H1 (cell line): ENCODE data around the gene PKP1. TPM values are rescaled to one million over a fixed set of nuclear protein-coding genes. Genes with fewer than 3 reads are reported as not detected.
"Not testable (repeated sequence)": the region's sequence is repeated elsewhere in the genome, so short reads cannot be mapped to it uniquely, and the experiment has no call there.

Experiments used
- CTCF ChIA-PET: fragments of 300-600 bp; sonication (Branson Sonifier 250); formaldehyde crosslinking; loops from one replicate; lab custom pipeline; 2021; ENCODE audit not compliant: partially characterized antibody; lab: Charles Lee
- POLR2A ChIA-PET: fragments of 300-600 bp; sonication (Branson Sonifier 250); formaldehyde crosslinking; loops from one replicate; lab custom pipeline; 2021; ENCODE audit warnings: inconsistent platforms; ENCODE audit not compliant: partially characterized antibody; lab: Charles Lee
- DNase-seq, 2 experiments: peaks; one replicate each; pipeline versions ENCODE4 v3.0.0 to v3.0.0-alpha.2; 2010 to 2022; ENCODE audit warnings: low spot score in 2 of 2, low read depth in 1 of 2, mixed read lengths in 1 of 2
- FAIRE-seq: peaks from 2 replicates; lab custom pipeline; 2011; peaks lifted over from hg19 to GRCh38; lab: Jason Lieb, UNC
- H2AFZ ChIP-seq: 2 replicates; pipeline ENCODE4 v1.8.1; 2012; ENCODE audit warnings: low read length, inconsistent platforms
- H2AK5ac ChIP-seq: 2 replicates; pipeline ENCODE4 v1.6.1; 2013; ENCODE audit warnings: low read depth, low read length
- H2BK120ac ChIP-seq: replicated peaks from 2 replicates; pipeline ENCODE3; 2013; ENCODE audit warnings: low read depth, low read length, inconsistent platforms
- H2BK12ac ChIP-seq: 2 replicates; pipeline ENCODE4 v1.6.1; 2013; ENCODE audit warnings: low read depth, low read length
- H2BK15ac ChIP-seq: 2 replicates; pipeline ENCODE4 v1.6.1; 2013; ENCODE audit warnings: low read length
- H2BK20ac ChIP-seq: 2 replicates; pipeline ENCODE4 v1.6.1; 2013; ENCODE audit warnings: low read length
- H2BK5ac ChIP-seq: 2 replicates; pipeline ENCODE4 v1.6.1; 2013; ENCODE audit warnings: low read depth, low read length
- H3K14ac ChIP-seq: 2 replicates; pipeline ENCODE4 v1.6.1; 2013; ENCODE audit warnings: inconsistent platforms; ENCODE audit not compliant: insufficient read length
- H3K18ac ChIP-seq: 2 replicates; pipeline ENCODE4 v1.6.1; 2013; ENCODE audit warnings: low read length; ENCODE audit errors: extremely low read depth
- H3K23ac ChIP-seq: 2 replicates; pipeline ENCODE4 v1.6.1; 2013; ENCODE audit warnings: inconsistent platforms; ENCODE audit not compliant: insufficient read length
- H3K23me2 ChIP-seq: 2 replicates; pipeline ENCODE4 v1.6.1; 2013; ENCODE audit warnings: low read depth, low read length
- H3K27ac ChIP-seq: 2 replicates; pipeline ENCODE4 v1.6.1; 2011; ENCODE audit warnings: low read depth, low read length, inconsistent platforms
- H3K27me3 ChIP-seq, 4 experiments: replicated peaks in 1 of 4; 1 replicate in 1 of 4; 2 replicates in 3 of 4; pipeline versions ENCODE4 v1.6.1 to v1.8.1; 2011 to 2013; ENCODE audit warnings: low read length in 3 of 4, mild to moderate bottlenecking in 3 of 4, inconsistent platforms in 2 of 4, mixed read lengths in 2 of 4, moderate library complexity in 1 of 4; ENCODE audit not compliant: control insufficient read depth in 3 of 4, insufficient read depth in 3 of 4; ENCODE audit errors: extremely low read depth in 1 of 4
- H3K36me3 ChIP-seq, 4 experiments: 2 replicates each; pipeline versions ENCODE4 v1.6.1 to v1.8.1; 2011 to 2013; ENCODE audit warnings: mild to moderate bottlenecking in 4 of 4, low read length in 3 of 4, moderate library complexity in 2 of 4, control low read depth in 1 of 4, inconsistent platforms in 1 of 4; ENCODE audit not compliant: insufficient read depth in 4 of 4, control insufficient read depth in 2 of 4
- H3K4ac ChIP-seq: replicated peaks from 2 replicates; pipeline ENCODE3; 2013; ENCODE audit warnings: low read length, low read depth, mixed read lengths, inconsistent platforms; ENCODE audit not compliant: insufficient read length
- H3K4me1 ChIP-seq, 4 experiments: replicated peaks in 1 of 4; 1 replicate in 1 of 4; 2 replicates in 3 of 4; pipeline versions ENCODE4 v1.6.1 to v1.8.1; 2011 to 2013; ENCODE audit warnings: low read length in 3 of 4, inconsistent platforms in 2 of 4, mixed read lengths in 1 of 4; ENCODE audit not compliant: insufficient read depth in 4 of 4, control insufficient read depth in 3 of 4
- H3K4me2 ChIP-seq, 2 experiments: 2 replicates each; pipeline versions ENCODE4 v1.6.1 to v1.8.1; 2011 to 2013; ENCODE audit warnings: low read depth in 2 of 2, low read length in 2 of 2, control low read depth in 1 of 2, inconsistent platforms in 1 of 2, mild to moderate bottlenecking in 1 of 2; ENCODE audit not compliant: insufficient read depth in 1 of 2
- H3K4me3 ChIP-seq, 4 experiments: fragments of 200-600, 300-600 bp in 1 of 4; sonication (generic), shearing (Covaris generic), sonication (Bioruptor Twin) in 1 of 4; 2 replicates each; pipeline versions ENCODE4 v1.5.1 to v1.8.1; 2011 to 2016; ENCODE audit warnings: low read length in 4 of 4, low read depth in 3 of 4, control low read depth in 2 of 4, inconsistent platforms in 2 of 4, mild to moderate bottlenecking in 2 of 4, mixed read lengths in 1 of 4, moderate library complexity in 1 of 4; ENCODE audit not compliant: insufficient read depth in 2 of 4; ENCODE audit errors: extremely low read depth in 1 of 4
- H3K56ac ChIP-seq: replicated peaks from 2 replicates; pipeline ENCODE3; 2013; ENCODE audit warnings: low read depth, mild to moderate bottlenecking, mixed read lengths, low read length, inconsistent platforms; ENCODE audit not compliant: insufficient read length
- H3K79me1 ChIP-seq: 2 replicates; pipeline ENCODE4 v1.6.1; 2013; ENCODE audit warnings: low read depth, low read length, control low read depth
- H3K79me2 ChIP-seq, 2 experiments: 2 replicates each; pipeline versions ENCODE4 v1.6.1 to v1.8.1; 2012 to 2013; ENCODE audit warnings: low read length in 2 of 2, mild to moderate bottlenecking in 2 of 2, inconsistent platforms in 1 of 2; ENCODE audit not compliant: insufficient read depth in 2 of 2, control insufficient read depth in 1 of 2
- H3K9ac ChIP-seq, 4 experiments: replicated peaks in 1 of 4; 1 replicate in 1 of 4; 2 replicates in 3 of 4; pipeline versions ENCODE4 v1.6.1 to v1.8.1; 2011 to 2013; ENCODE audit warnings: low read depth in 3 of 4, low read length in 3 of 4, control low read depth in 2 of 4, mild to moderate bottlenecking in 2 of 4, moderate library complexity in 2 of 4, inconsistent platforms in 1 of 4; ENCODE audit errors: extremely low read depth in 1 of 4
- H3K9me3 ChIP-seq, 2 experiments: 2 replicates each; pipeline versions ENCODE4 v1.6.1 to v1.8.1; 2012 to 2013; ENCODE audit warnings: mild to moderate bottlenecking in 2 of 2, moderate library complexity in 2 of 2, control low read depth in 1 of 2, inconsistent platforms in 1 of 2, low read depth in 1 of 2, low read length in 1 of 2, mixed read lengths in 1 of 2; ENCODE audit not compliant: insufficient read depth in 2 of 2
- H4K20me1 ChIP-seq, 2 experiments: replicated peaks in 1 of 2; 2 replicates each; pipeline versions ENCODE3 to v1.8.1; 2011 to 2013; ENCODE audit warnings: inconsistent platforms in 2 of 2, low read length in 2 of 2, mild to moderate bottlenecking in 1 of 2; ENCODE audit not compliant: insufficient read depth in 2 of 2, control insufficient read depth in 1 of 2
- H4K5ac ChIP-seq: 2 replicates; pipeline ENCODE4 v1.6.1; 2013; ENCODE audit warnings: low read length, low read depth, mixed read lengths, inconsistent platforms; ENCODE audit not compliant: insufficient read length
- H4K8ac ChIP-seq: 2 replicates; pipeline ENCODE4 v1.8.0; 2013; ENCODE audit warnings: mild to moderate bottlenecking, moderate library complexity, low read length, inconsistent platforms; ENCODE audit not compliant: insufficient read depth; ENCODE audit errors: extremely low read depth
- H4K91ac ChIP-seq: replicated peaks from 2 replicates; pipeline ENCODE3; 2013; ENCODE audit warnings: low read length, mixed read lengths, inconsistent platforms; ENCODE audit not compliant: insufficient read length
- polyA plus RNA-seq, 7 experiments: library from polyadenylated mRNA; depleted of rRNA in 3 of 7; stranded (reverse) in 5 of 7; unstranded in 2 of 7; fragments of >200 nt in 5 of 7; fragments of 200-250 nt in 2 of 7; gene quantifications; 1 replicate in 5 of 7; 2 replicates in 1 of 7; 4 replicates in 1 of 7; pipeline versions ENCODE4 v1.2.1 to v1.2.3, GENCODE V29; 2011 to 2013; ENCODE audit warnings: missing spikeins in 2 of 7, mixed read lengths in 2 of 7
- total RNA-seq: library from RNA; stranded (reverse); fragmentation: NEBNext Ultra II Directional; extraction: Animal tissue kit (Norgen Biotek cat#: 25700); gene quantifications from 2 replicates; pipeline ENCODE4 v1.2.1, GENCODE V29; 2021

PKP1 gene
- total and polyA plus RNA-seq, 2 of the 8 experiments (the other 6 are each of a cell fraction or from before 2014, with no cell fraction given), result 0.21 to 0.95 TPM

GRCh38 chr1:201258132-201258531 lies 25.2 kb upstream of the PKP1 start:
- H3K14ac ChIP-seq, H3K79me1 ChIP-seq, H3K9ac ChIP-seq, H2AFZ ChIP-seq, H2BK120ac ChIP-seq, H2BK12ac ChIP-seq, FAIRE-seq, H2BK20ac ChIP-seq, H3K23ac ChIP-seq, H3K27ac ChIP-seq, H4K91ac ChIP-seq, H3K9me3 ChIP-seq, H3K4me2 ChIP-seq, H3K79me2 ChIP-seq, DNase-seq, H3K4me3 ChIP-seq, H4K5ac ChIP-seq, H3K27me3 ChIP-seq, H3K18ac ChIP-seq, H4K8ac ChIP-seq, H3K4ac ChIP-seq, H3K36me3 ChIP-seq, H4K20me1 ChIP-seq, H2BK5ac ChIP-seq, H3K56ac ChIP-seq: not testable (repeated sequence)
- H2AK5ac ChIP-seq, result peak overlapping the region; percentile 82; the same call in 1 of the 2 replicates
- peak overlapping the region; percentile 61; the same call in 1 of the 2 replicates for H2BK15ac ChIP-seq
- POLR2A ChIA-PET, result interaction anchor here (1.3 to 2.3 kb wide), 2 partner anchors 98 to 104 kb away, joined by 3 to 11 read pairs; no protein-coding TSS in a partner anchor
- CTCF ChIA-PET, result interaction anchor here (0.7 to 9.7 kb wide), 10 partner anchors 14 to 151 kb away, joined by 3 to 154 read pairs (median 7); no protein-coding TSS in a partner anchor
- peaks cover 0 to 11% (median 11%) of the 10 kb centered on the region in 4 experiments; a peak in 6 of 7 replicates for H3K4me1 ChIP-seq
- H3K23me2 ChIP-seq, result peaks cover 32% of the 10 kb centered on the region; the same call in 1 of the 2 replicates
